HG02943 (cell line): ENCODE results near the gene TAP2.
"Not testable (repeated sequence)": the region's sequence is repeated elsewhere in the genome, so short reads cannot be mapped to it uniquely, and the experiment has no call there.

Experiments
- ATAC-seq: cut with Tn5 transposase; IDR thresholded peaks from one replicate; pipeline ENCODE4 v1.9.1; 2021; ENCODE audit warnings: mild to moderate bottlenecking, low read depth, moderate library complexity; ENCODE audit not compliant: unreplicated experiment

Gene TAP2

GRCh38 chr6:32838114-32838958, at the start of gene TAP2:
TSS of gene TAP2 (minus strand) at chr6:32838739. CDS start at chr6:32838233, 506 bp downstream.
- ATAC-seq, result peak; percentile 75

GRCh38 chr6:32887616-32888015, 49.1 kb upstream of the TAP2 start:
- ATAC-seq, result no peak

GRCh38 chr6:32886681-32887383, 48.3 kb upstream of the TAP2 start:
- ATAC-seq, result no peak

- no peak for ATAC-seq
Observed at GRCh38 chr6:32885698-32886286, 47.3 kb upstream of the TAP2 start.

- ATAC-seq, result no peak
Observed at GRCh38 chr6:32883789-32884188, 45.2 kb upstream of the TAP2 start.

- ATAC-seq, result no peak
Observed at GRCh38 chr6:32882879-32883250, 44.3 kb upstream of the TAP2 start.

- ATAC-seq, result not testable (repeated sequence)
Observed at GRCh38 chr6:32880962-32881361, 42.4 kb upstream of the TAP2 start.

- no peak for ATAC-seq
Observed at GRCh38 chr6:32879691-32880090, 41.2 kb upstream of the TAP2 start.

GRCh38 chr6:32876603-32877002, 38.1 kb upstream of the TAP2 start:
- no peak for ATAC-seq

- ATAC-seq, result not testable (repeated sequence)
Observed at GRCh38 chr6:32873947-32874346, 35.4 kb upstream of the TAP2 start.

- ATAC-seq, result no peak
Observed at GRCh38 chr6:32868257-32868788, 29.8 kb upstream of the TAP2 start.

GRCh38 chr6:32867554-32868256, 29.2 kb upstream of the TAP2 start:
- ATAC-seq, result no peak

- ATAC-seq, result no peak
Observed at GRCh38 chr6:32867022-32867477, 28.5 kb upstream of the TAP2 start.

- ATAC-seq, result no peak
Observed at GRCh38 chr6:32865724-32866443, 27.3 kb upstream of the TAP2 start.

- ATAC-seq, result no peak
Observed at GRCh38 chr6:32862725-32863124, 24.2 kb upstream of the TAP2 start.

- no peak for ATAC-seq
Observed at GRCh38 chr6:32860674-32861073, 22.1 kb upstream of the TAP2 start.

GRCh38 chr6:32858194-32858593, 19.7 kb upstream of the TAP2 start:
- ATAC-seq, result no peak

- ATAC-seq, result no peak
Observed at GRCh38 chr6:32857156-32857891, 18.8 kb upstream of the TAP2 start.

GRCh38 chr6:32855467-32856174, 17.1 kb upstream of the TAP2 start:
- no peak for ATAC-seq
